Dedifferentiated amniotic fluid mesenchymal stem cell (primary cell): ENCODE data around the gene TCAIM.

ENCODE experiments used
- DNase-seq: peaks from one replicate; pipeline ENCODE4 v3.0.0-alpha.2; 2016; ENCODE audit errors: extremely low spot score

Gene TCAIM

GRCh38 chr3:44444896-44445691 lies 106.5 kb downstream of the TCAIM start:
- no peak for DNase-seq

GRCh38 chr3:44445786-44446185 lies 107.2 kb downstream of the TCAIM start:
- no peak for DNase-seq

GRCh38 chr3:44446929-44447328 lies 108.4 kb downstream of the TCAIM start:
- no peak for DNase-seq

GRCh38 chr3:44451441-44451840 lies 112.9 kb downstream of the TCAIM start:
- no peak for DNase-seq

GRCh38 chr3:44454258-44454657 lies 115.7 kb downstream of the TCAIM start:
- no peak for DNase-seq

GRCh38 chr3:44455318-44455717 lies 116.8 kb downstream of the TCAIM start:
- DNase-seq, result no peak
